Panc1 (cell line): ENCODE data around the gene SERTM2.

Experiments used
- CTCF ChIP-seq: fragments of 450-650 bp; IDR thresholded peaks from 2 replicates; pipeline ENCODE4 v1.5.1; 2017; ENCODE audit warnings: mild to moderate bottlenecking
- REST ChIP-seq, 2 experiments: IDR thresholded peaks; 2 replicates each; pipeline ENCODE4 v1.6.1; 2011 to 2012; ENCODE audit warnings: low read depth in 2 of 2, control low read depth in 1 of 2, low read length in 1 of 2, mild to moderate bottlenecking in 1 of 2, moderate library complexity in 1 of 2; ENCODE audit not compliant: insufficient read depth in 1 of 2

- TF ChIP-seq REST (IDR thresholded peaks at IDR 0.05; ENCODE audit: insufficient read depth in 1 of 2, low read depth in 2 of 2, low read length in 1 of 2) (no peak), CTCF (no peak)
Observed at GRCh38 chrX:111511477-111511876, at the start of gene SERTM2.
